Superior temporal gyrus (tissue), 1 donor: ENCODE data around the gene SPC24.
A peak's percentile ranks its signal among the peaks of the same experiment; 100 is the strongest.
"Not testable (repeated sequence)": the region's sequence is repeated elsewhere in the genome, so short reads cannot be mapped to it uniquely, and the experiment has no call there.

Experiments used
- DNase-seq: peaks from one replicate; pipeline ENCODE4 v3.0.0-alpha.2; 2016; ENCODE audit errors: extremely low spot score

Gene SPC24

DNA sequence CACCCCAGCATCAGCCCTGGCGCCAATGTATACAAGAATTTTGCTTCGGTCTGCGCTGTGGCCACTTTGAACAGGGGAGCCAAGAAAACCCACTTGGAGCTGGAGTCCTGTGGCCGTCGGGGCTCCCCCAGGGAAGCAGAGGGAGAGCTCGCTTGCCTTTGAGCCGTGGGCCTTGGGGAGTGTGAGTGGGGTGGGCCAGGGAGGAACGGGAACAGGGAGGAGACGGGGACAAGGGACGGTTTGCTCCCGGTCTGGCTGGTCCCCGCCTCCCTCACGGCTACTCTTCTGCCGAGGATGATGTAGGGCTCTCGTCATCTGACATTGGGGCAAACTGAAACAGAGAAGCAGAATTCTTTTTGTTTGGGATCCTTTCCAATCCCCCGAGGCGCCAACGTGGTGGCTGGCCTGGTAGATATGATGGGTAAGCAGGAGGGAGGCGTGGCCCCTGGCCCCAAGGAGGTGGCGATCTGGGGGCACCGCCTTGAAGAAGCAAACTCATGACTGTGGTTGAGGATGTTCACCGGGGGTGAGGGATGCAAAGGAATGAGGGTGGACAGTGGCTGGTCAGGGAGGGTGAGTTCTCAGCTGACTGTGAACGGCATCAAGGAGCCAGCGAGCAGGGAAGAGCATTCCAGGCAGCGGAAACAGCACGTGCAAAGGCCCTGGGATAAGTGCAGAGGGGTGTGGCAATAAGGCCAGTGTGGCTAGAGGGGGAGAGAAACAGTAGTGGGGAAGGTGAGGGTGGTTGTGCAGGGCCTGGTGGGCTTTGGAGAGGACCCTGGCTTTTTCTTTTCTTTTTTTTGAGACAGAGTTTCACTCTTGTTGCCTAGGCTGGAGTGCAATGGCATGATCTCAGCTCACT is 10.9 kb upstream of the SPC24 start:
- DNase-seq, result no peak

DNA sequence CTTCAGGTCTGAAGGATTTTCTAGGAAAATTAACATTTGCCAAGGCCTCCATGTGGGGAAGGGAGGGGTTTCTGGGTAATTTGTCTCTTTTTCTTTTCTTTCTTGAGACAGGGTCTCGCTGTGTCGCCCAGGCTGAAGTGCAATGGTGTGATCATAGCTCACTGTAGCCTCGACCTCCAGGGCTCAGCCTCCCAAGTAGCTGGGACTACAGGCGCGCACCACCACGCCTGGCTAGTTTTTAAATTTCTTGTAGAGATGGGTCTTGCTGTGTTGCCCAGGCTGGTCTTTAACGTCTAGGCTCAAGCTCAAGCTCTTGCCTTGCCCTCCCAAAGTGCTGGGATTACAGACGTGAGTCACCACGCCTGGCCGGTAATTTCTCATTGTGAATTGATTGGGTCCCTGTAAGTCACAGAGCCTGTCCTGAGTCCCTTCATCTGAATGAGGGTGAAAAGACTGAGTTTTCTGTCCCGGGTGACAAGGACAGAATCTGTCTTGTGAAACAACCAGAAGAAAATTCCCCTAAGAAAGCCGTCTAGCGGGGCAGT is 10.0 kb upstream of the SPC24 start:
- no peak for DNase-seq

DNA sequence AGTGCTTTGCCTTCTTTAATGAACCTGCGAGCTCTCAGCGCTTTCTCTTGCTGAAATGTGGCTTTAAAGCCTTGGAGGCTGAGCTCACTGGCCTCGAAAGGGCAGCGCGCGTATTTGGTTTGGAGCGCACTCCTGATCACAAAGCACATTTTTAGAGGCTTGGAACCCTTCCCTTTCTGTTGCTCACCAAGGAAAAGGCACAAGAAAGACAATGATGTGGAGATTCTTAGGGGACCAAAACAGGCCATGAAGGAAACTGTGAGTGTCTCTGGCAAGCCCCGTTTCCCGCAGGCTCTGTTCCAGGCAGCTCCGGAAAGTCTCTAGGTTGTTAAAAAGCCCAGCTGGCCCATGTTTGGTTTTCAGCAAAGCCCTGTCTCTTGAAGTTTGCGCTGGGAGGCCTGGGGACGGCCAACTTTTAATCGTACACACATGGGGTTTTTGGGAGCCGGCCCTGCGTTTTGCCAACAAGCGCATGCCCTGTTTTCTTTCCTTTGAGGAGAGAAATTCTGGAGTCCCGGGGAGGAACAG is 9.4 kb upstream of the SPC24 start:
- DNase-seq, result peak; percentile 41

- DNase-seq, result no peak
These were observed 8.7 kb upstream of the SPC24 start for GRCh38 chr19:11164296-11164695.

DNA sequence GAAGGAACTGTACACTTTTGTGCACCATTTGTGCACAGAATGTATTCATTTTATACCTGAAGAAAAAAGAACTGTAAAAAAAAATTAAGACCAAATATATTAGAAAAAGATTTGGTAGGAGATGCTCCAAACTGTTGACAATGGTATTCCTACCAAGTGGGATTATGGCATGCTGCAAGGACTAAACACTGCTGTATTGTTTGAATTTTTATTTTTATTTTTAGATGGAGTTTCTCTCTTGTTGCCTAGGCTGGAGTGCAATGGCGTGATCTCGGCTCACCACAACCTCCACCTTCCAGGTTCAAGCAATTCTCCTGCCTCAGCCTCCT is 4.8 kb upstream of the SPC24 start:
- not testable (repeated sequence) for DNase-seq

GRCh38 chr19:11159598-11160439 is 4.2 kb upstream of the SPC24 start:
- DNase-seq, result no peak

- DNase-seq, result no peak
These were observed 917 bp downstream of the SPC24 start for GRCh38 chr19:11154683-11155047.

- no peak for DNase-seq
These were observed 3.1 kb downstream of the SPC24 start for GRCh38 chr19:11152318-11153062.

- no peak for DNase-seq
These were observed 4.4 kb downstream of the SPC24 start for GRCh38 chr19:11151181-11151580.

DNA sequence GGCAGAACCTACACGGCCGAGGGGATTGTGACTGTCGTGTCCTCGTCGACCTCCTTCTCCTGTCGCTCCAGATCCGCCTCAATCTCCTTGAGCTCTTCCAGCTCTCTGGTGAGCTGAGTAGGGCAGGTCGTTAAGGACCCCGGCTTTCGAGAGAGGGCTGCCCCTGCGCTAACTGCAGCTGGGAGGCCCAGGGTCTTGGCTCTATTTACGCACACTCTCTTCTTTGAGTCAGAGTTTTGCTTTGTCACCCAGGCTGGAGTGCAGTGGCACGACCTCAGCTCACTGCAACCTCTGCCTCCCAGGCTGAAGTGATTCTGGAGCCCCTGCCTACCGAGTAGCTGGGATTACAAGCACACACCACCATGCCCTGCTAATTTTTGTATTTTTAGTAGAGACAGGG is 7.6 kb downstream of the SPC24 start:
- DNase-seq, result no peak

GRCh38 chr19:11145536-11145924 is 10.1 kb downstream of the SPC24 start:
- DNase-seq, result no peak

GRCh38 chr19:11142528-11143171 is 12.9 kb downstream of the SPC24 start:
- no peak for DNase-seq

- no peak for DNase-seq
These were observed 13.6 kb downstream of the SPC24 start for GRCh38 chr19:11141937-11142527.

- no peak for DNase-seq
These were observed 14.7 kb downstream of the SPC24 start for GRCh38 chr19:11140896-11141295.

- not testable (repeated sequence) for DNase-seq
These were observed 15.5 kb downstream of the SPC24 start for GRCh38 chr19:11140023-11140538.

- peak; percentile 36 for DNase-seq
These were observed 16.8 kb downstream of the SPC24 start for GRCh38 chr19:11138601-11139300.

GRCh38 chr19:11137542-11138384 is 17.8 kb downstream of the SPC24 start:
- DNase-seq, result peak; percentile 84

- DNase-seq, result no peak
These were observed 19.0 kb downstream of the SPC24 start for GRCh38 chr19:11136400-11137101.
